GM21528 (cell line): Measurements from ENCODE around the gene TDRD3.

Source experiments
- ATAC-seq: cut with Tn5 transposase; IDR thresholded peaks from one replicate; pipeline ENCODE4 v1.9.1; 2021; ENCODE audit warnings: mild to moderate bottlenecking, moderate library complexity; ENCODE audit not compliant: unreplicated experiment, low FRiP score

The TDRD3 gene

GRCh38 chr13:60562096-60562780 is 165.2 kb downstream of the TDRD3 start:
- no peak for ATAC-seq

DNA sequence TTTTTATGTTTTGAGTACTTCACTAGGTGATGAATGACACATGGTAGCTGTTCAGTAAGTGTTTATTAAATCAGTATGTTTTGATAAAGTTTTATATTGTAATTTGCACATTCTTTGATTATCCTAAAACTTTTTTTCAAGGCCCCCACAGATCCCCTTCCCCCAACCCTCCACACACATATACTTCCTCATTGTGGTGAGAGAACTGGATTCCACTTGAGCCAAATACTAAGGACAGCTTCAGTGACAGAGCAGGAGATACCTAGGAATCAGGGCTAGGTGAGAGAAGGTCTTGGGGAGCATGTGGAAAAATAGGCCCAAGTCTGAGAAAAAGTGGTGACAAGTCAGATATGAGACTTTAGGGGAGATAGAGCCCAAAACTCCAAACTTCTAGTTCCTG is 174.6 kb downstream of the TDRD3 start:
- no peak for ATAC-seq

- ATAC-seq = no peak
These were observed 175.2 kb downstream of the TDRD3 start for GRCh38 chr13:60572003-60572798.

DNA sequence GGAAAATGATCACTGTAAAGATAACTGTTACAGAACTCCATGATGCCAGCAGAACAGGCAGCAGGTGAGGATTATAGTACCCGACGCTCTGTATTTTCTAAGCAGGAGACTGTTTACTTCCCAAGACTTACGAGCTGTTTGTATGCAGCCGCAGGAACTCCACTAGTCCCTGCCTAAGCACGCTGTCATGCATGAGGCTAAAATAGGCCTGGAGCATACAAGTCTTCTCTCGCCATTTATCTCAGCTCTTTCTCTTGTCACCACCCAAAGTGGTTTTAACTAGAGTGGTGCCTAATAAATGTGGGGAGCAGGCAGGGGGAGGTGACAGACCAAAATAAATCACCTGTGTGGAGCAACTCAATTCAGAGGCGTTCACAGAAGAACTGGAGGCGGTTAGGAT is 175.8 kb downstream of the TDRD3 start:
- no peak for ATAC-seq

GRCh38 chr13:60574735-60575134 is 177.7 kb downstream of the TDRD3 start:
- no peak for ATAC-seq

DNA sequence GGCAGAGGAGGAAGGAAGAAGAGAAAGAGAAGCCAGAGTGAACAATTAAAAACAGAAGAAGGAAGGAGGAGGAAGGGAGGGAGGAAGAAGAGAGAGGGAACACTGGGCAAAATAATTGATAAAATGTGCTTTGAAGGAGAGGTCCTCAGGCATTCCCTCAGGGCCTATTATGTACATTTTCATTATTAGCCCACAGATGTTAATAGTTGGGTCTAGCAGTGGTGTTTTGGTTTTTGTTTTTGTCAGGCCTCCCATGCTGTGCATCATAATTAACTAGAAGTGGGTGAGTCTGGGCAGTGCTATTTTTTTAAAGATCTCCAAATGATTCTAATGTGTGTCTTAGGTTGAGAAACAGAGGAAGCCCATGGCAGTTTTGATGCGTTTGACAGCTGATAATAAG is 178.1 kb downstream of the TDRD3 start:
- ATAC-seq = no peak

DNA sequence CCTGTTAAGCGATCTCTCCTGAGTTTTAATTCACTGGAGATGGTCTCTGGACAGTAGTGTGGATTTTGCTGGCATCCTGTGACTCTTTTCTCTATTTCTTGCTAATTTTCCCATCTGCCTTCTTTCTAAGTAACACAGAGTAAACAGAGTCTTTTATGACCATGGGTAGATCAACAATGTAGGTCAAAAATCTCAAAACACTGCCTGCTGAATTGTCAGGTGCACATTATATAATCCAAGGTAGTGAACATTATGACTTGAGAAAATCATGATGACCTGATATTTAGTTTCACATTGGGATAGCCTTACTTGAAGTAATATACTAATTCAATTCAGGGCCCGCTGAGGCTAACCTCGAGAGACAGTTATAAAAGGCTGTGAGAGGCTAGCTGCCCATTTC is 180.7 kb downstream of the TDRD3 start:
- no peak for ATAC-seq

GRCh38 chr13:60583196-60583888 is 186.3 kb downstream of the TDRD3 start:
- ATAC-seq = no peak

GRCh38 chr13:60583911-60584753 is 187.1 kb downstream of the TDRD3 start:
- ATAC-seq = no peak

DNA sequence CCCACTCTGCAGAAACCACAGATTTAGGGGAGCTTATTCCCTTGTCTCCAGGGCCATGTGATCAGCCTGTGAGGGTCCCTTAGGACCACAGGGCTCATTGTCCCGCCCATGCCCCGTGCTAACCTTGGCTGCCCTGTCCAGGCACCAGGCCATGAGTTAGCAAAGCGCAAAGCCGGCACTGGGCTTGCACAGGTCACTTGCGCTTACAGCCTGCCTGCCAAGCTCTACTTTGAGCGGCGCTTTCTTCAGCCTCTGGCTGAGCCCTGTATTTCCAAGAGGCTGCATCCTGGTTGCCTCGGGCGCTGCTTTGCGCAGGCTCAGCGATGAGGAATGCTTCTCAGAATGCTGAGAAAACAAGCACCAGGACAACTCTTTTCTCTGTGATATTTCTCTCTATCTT is 188.0 kb downstream of the TDRD3 start:
- ATAC-seq = no peak

DNA sequence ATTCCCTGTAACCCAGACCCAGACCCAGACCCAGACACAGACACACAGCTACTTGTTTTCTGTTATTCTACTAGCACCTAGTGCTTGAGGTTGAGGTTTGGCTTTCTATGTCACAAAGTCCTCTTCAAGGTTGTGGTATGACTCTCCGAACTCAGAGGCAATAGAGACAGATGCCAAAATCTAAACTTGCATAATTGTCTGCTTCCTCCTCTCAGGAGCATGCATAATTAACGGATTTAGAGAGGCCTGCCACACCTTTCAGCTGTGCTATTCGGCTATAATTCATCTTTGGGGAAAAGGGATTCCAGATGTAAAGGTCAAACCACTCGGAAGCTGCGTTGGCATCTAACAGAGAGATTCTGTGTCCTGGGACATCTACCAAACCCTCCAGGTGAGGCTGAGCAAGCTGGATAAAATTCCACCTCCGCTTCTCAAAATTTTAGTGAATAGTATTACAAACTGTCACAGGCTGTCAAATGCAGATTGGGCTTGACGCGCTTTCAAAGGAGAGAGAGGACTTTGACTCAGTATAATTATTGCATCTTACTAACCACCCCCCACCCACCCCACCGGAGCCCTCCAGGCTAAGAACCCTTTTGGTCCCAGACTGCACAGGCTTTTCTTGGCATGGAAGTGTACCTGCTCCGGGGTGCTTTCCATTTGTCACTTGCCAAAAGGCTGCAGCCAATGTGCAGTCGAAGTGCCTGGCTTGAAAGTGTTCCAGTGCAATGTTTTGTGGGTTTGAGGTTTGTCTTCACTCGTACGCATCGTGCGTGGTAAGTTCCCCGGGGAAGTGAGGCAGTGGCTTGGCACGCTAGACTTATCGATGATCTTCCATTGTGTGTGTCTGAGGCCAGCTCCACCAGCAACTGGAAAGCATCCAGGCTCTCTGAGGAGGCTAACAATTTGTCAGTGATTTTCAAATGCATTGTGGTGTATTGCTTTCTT is 194.1 kb downstream of the TDRD3 start:
- ATAC-seq = peak; percentile 74

DNA sequence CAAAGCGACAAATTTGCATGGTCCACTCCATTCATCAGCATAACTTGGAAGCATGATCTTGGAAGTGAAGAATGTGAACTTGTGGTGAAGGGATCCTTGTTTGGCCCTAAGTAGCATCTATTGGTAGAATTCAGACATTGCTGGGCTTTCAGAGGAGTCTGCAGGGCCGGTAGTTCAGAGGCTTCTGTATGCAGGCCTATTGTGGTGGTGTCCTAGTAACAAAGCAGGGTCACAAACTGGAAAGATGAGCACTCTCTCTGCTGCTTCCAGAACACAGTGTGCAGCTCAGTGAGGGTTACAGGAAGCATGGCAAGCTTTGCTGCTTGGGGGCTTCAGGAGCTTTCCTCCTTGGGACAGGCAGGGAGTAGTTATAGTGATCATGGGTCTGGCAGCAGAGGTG is 206.0 kb downstream of the TDRD3 start:
- no peak for ATAC-seq

GRCh38 chr13:60604058-60604457 is 207.0 kb downstream of the TDRD3 start:
- no peak for ATAC-seq

GRCh38 chr13:60608954-60609353 is 211.9 kb downstream of the TDRD3 start:
- no peak for ATAC-seq

- no peak for ATAC-seq
These were observed 214.5 kb downstream of the TDRD3 start for GRCh38 chr13:60611523-60611922.

- no peak for ATAC-seq
These were observed 215.6 kb downstream of the TDRD3 start for GRCh38 chr13:60612593-60612992.

- no peak for ATAC-seq
These were observed 216.1 kb downstream of the TDRD3 start for GRCh38 chr13:60613080-60613479.

- no peak for ATAC-seq
These were observed 221.1 kb downstream of the TDRD3 start for GRCh38 chr13:60617991-60618733.

- ATAC-seq = no peak
These were observed 222.4 kb downstream of the TDRD3 start for GRCh38 chr13:60619461-60619860.
